AG08396 (cell line): ENCODE data around the gene ABCC1.

Experiments used
- DNase-seq: peaks from one replicate; pipeline ENCODE4 v3.0.0; 2012; ENCODE audit warnings: low spot score, mixed read lengths

Gene ABCC1

DNA sequence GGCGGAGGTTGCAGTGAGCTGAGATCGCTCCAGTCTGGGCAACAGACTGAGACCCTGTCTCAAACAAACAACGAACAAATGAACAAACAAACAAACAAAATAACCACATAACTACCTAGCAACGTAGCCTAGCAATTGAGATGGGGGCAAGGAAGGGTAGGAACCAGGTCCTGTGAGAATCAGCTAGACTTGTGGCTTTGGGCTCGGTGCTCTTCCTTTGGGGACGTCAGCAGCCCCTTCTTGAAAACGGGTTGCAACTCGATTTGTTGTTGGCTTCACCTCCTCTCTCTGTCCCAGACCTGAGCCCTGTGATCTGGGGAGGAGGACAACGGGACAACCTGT lies 72.2 kb downstream of the ABCC1 start:
- no peak for DNase-seq

DNA sequence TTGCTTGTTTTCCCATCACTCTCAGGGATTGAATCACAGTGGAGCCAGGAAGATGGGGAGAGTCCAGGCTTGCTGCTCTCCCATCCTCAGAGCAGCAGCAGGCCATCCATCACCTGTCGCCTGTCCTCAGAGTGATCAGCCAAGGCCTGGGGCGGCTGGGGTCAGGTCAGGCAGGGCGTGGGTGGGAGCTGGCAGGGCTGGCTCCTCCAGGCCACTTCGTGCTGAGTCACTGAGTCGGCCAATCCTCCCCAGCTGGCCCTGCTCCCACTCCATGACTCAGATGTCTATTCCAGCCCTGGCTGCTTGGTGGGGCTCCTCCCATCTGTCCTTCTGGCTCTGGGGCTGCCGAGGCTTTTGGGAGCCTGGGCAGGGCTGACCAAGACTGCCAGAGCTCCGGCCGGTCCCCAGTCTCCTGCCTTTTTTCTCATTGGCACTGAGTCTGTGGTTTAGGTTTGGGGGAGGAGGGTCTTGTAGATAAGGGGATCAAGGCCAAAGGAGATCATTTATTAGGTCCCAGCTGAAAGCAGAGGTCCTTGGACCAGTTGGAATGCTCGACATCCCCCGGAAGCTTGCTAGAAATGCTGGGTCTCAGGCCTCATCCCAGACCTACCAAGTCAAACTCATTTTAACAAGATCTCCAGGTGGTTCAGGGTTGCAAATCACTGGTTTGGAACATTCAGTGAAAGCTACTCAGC lies 72.7 kb downstream of the ABCC1 start:
- DNase-seq, result peak; percentile 92

DNA sequence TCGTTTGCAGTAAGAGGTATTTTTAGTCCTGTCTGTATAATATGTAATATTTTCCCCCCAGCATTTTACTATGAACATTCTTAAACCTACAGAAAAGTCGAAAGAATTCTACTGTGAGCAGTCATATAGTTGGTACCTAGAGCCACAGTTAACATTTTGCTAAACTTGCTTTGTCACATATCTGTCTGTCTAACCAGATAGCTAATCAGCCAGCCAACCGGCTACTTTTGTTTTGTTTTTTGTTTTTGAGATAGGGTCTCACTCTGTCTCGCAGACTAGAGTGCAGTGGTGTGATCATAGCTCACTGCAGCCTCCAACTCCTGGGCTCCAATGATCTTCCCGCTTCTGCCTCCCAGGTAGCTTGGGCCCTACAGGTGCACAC lies 73.3 kb downstream of the ABCC1 start:
- DNase-seq, result no peak

DNA sequence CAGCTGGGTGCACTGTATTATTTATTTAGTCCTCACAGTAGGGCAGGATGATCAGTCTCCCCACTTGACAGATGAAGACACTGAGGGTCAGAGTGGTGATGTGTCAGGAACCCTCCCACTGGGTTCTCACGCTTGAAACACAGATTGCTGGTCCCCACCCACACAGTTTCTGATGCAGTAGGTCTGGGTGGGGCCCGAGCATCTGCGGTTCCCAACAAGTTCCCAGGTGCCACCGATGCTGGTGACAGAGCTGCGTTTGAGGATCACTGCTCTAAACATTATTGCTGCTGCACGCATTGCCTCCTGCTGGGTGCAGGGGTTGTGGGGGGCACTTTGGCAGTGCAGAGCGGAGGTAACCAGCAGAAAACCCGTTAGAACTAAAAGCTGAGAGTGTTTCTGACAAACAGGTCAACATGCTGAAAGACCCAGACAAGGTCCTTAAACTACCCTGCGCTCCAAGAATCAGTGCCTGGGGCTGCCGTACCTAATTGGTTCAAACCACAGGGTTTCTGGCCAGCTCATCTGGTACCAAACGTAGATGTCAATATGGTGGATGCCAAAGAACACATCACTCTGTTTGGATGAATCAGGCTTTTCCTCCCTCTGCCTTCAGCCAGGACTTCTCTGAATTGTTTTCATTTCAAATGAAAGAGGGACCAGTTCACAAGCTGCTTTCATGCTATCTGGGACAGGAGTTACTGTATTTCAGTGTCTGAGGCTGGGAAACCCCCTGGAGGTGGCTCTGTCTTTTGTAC lies 76.0 kb downstream of the ABCC1 start:
- peak; percentile 73 for DNase-seq

DNA sequence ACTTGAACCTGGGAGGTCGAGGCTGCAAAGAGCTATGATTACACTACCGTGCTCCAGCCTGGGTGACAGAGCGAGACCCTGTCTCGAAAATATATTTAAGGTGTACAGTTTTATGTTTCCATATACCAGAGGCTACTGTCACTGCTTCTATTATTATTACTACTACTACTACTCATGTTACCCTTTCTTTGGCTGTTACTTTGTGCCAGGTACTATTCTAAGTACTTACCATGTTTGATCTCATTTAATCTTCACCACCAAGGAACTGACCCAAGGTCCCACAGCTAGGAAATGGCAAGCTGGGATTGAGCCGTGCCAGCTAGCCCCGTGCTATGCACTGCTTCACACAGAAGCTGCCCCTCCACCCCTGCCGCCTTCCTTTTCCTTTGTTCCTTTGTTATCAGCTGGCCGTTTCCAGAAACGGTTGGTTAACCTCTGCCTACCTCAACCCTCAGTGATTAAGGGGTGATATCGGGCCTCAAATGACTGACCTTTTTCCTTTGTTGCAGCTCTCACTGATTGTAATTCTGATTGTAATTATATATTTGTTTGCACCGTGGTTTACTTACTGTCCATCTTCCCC lies 78.4 kb downstream of the ABCC1 start:
- DNase-seq, result no peak

DNA sequence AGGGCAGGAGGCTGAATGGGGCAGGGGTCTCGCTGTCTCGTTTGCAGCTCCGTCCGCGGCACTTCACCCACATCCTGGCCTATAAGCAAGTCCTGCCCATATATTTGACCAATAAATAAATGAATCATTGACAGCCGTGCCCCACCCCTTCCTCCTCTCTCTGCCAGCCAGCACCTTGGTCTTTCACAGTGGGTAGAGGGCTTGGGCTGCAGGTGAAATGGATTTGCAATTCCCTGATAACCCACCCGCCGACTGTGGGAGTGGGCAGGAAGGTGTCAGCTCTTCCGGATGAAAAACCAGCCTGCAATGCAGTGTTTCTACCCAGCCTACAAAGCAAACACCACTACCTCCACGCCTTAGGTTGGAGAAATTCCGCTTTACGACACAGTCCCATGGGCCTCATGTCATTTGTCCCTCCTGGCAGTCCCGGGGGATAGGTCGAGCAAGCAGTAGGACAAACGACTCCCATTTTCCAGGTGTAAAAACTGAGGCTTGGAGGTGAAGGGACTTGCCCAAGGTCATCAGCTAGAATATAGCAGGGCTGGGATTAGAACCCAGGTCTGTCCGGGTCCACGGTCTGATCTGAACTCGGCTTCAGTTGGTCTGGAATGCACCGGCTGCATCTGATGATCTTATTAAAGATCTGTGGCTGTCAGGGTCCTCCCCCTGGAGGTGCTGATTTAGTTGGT lies 79.0 kb downstream of the ABCC1 start:
- no peak for DNase-seq

DNA sequence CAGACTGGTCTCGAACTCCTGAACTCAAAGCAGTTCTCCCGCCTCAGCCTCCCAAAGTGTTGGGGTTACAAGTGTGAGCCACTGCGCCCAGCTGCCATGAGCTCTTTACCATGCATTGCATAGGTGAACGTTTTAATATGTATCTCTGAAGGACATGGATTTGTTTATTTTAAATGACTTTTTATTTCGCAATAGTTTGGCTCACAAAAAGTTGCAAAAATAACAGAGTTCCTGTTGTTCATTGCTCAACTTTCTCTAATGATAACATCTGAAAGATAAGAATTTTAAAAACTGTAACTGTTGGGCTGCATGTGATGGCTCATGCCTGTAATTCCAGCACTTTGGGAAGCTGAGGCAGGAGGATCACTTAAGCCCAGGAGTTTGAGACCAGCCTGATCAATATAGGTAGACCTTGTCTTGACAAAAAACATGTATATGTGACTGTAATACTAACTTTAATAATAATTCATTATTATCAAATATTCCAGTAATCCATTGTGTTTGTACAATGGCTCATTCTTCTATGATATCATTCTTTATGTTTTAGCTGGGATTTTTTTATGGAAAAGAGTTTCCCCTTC lies 80.1 kb downstream of the ABCC1 start:
- DNase-seq, result no peak

DNA sequence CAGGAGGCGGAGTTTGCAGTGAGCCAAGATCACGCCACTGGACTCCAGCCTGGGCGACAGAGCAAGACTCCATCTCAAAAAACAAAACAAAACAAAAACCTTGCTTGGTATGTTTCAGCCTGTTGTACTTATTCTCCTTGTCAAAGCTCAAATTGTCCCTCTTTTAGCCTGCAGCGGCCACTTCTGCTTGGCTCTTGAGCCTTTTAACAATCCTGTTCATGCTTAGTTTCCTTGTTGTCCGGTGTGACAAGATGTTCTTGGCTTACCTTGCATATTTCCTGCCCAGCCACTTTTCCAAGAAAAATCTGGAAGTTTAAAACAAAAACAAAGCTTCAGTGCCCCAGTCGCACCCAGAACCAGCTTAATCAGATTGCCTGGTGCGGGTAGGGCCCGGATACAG lies 81.0 kb downstream of the ABCC1 start:
- DNase-seq, result no peak

DNA sequence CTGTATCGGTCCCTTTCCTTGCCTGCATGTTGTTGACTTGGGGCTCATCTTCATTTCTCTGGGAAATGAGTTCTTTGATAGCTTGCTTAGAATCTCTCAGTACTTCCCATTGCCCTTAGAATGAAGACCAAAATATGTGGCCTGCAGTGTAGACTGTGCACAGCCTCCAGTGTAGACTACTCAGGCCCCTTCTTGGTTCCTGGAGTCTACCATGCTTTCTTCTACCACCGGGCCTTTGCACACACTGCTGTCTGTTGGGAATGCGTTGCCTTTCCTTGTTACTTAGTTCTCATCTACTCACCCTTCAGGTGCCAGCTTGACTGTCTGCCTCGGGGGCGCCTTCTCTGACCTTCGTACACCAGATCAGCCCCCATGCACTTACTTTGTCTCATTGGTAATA lies 82.0 kb downstream of the ABCC1 start:
- DNase-seq, result no peak

DNA sequence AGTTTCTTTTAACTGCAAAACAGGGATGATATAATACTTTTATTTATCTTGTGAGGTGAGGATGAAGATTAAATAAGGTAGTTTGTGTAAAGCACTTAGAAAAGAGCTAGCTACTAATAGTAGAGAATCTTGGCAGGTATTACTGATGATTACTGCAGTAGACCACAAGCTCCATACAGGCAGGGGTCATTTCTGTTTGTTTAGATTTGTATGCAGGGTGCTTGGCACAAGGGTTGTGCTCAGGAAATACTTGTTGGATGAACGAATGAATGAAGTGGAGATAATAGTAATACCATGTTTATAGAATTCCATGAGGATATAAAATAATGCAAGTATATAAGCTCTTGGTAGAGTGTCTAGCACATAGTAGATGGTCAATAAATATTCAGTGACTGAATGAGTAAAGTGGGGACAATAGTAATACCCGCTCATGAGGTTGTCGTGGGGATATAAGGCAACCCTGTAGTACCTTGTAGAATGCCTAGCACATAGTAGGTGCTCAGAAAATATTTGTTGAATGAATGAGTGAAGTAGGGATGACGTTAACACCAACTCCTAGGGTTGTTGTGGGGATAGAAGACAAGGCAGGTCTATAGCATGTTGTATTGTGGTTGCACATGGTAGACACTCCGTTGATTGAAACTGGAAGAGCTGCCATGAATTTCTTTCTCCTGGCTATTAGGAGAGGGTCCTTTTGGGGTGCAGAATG lies 83.0 kb downstream of the ABCC1 start:
- no peak for DNase-seq

DNA sequence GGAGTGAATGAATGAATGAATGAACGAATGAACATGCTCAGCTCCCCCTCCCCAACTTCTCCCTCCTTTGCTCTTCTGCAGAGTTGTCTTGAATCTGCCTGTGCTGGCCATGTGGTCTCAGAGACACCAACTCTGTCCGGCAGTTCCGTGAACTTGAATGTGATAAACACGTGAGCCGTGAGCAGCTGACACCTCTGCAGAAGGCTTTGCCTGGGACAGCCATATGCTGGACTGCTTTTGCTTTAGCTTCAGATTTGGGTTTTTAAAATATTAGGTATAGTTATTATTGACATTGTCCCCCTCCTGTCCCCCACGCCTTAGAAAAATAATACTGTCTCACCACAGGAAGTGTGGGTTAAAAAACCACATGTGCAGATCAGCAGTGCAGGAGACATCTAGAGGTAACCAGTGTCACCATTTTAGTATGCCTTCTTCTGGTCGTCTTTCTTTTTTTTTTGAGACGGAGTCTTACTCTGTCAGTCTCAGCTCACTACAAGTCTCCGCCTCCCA lies 83.8 kb downstream of the ABCC1 start:
- DNase-seq, result no peak

DNA sequence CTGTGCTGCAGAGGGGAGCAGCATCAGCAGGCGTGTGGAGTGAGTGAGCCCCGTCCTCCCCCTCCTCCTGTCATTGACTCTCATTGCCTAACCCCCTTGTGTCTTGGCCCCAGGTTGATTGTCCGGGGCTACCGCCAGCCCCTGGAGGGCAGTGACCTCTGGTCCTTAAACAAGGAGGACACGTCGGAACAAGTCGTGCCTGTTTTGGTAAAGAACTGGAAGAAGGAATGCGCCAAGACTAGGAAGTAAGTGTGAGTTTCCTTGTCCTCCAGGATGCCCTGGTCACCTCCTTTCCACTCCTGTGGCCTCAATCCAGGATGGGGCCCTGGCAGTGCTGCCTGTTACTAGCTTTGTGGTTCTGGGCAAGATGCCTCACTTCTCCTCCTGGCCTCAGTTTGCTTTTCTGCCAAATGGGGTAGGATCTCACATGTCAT lies 87.0 kb downstream of the ABCC1 start:
- DNase-seq, result no peak

DNA sequence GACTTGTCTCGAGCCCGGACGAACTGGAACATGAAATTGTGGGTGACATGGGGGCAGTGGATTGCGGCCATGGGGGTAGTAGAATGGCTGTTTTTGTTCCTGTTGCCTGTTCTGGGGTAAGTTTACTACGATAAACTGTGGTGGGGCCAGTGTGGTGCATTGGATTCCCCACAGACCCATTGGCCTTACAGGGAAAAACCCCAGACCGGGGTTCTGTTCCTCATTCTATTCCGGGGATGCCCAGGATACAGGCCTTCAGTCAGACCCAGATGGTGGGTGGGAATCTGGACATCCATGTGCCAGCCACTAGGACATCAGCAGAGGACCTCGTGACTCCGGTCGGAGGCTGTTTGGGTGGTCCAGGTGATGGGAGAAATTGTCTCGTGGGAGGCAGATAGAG lies 88.1 kb downstream of the ABCC1 start:
- DNase-seq, result no peak

DNA sequence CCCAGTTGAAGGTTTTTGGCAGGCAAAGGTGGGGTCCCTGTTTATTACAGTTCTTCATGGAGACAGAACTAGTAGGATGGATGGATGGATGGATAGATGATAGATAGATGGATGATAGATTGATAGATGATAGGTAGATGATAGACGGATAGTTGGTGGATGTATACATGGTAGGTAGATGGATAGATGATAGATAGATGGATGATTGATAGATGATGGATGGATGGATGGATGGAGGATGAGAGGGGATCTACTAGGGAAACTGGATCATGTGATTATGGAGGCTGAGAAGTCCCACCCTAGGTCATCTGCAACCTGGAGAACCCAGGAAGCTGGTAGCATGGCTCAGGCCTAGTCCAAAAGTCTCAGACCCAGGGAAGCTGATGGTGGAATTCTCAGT lies 88.6 kb downstream of the ABCC1 start:
- no peak for DNase-seq

DNA sequence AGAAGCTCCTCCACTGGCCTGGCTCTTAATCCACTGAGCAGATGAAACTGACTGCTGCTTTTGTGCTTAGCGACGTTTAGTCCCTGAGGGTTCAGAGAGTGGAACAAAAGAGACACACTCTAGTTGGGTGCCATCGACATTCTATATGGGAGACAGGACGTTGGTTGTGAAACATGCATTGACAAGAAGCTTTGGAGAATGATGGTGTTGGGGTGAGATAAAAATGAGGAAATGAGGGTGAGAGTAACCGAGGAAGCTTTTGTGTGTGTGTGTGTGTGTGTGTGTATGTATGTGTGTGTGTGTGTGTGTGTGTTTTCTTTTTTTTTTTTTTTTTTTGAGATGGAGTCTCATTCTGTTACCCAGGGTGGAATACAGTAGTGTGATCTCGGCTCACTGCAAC lies 89.5 kb downstream of the ABCC1 start:
- no peak for DNase-seq

DNA sequence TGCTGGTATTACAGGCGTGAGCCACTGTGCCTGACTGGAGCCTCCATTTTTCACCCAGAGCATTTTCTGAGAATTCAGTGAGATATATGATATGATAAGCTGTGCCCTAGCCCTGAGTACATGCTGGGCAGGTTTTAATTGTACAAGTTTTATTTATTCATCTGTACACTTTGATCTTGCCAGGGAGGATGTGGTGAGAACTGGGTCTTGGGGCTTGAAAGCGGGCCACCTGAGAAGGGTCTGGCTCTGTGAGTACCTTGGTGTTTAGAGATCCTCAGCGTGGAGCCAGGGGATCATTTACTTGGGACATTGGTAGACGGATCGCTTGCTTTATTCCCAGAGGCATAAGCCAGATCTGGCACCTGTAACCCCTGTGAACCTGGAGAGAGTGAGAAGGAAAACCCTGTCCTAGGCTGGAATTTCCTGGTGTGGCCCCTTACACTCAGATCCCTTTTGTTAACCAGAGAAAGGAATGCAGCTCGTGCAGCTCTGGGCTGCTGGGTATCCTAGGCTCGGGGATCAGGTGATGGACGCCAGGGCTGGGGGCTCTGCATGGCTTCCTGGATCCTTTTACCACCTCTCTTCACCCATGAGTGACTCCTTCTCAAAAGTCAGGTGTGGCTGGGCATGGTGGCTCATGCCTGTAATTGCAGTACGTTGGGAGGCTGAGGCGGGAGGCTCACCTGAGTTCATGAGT lies 91.9 kb downstream of the ABCC1 start:
- no peak for DNase-seq

DNA sequence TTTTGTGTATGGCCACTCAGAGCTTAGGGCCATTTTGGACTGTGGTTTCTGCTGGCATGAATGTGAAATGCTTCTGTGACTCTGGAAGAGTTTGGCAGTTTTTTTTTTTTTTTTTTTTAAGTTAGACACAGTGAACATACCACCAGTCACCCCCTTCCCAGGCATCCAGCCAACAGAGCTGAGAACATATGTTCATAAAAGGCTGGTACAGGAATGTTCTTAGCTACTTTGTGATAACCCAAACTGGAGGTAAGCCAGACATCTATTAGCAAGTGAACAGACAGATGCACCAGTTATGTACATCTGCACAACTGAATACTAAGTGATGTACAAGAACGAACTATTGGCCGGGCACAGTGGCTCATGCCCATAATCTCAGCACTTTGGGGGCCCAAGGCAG lies 92.7 kb downstream of the ABCC1 start:
- peak; percentile 36 for DNase-seq

DNA sequence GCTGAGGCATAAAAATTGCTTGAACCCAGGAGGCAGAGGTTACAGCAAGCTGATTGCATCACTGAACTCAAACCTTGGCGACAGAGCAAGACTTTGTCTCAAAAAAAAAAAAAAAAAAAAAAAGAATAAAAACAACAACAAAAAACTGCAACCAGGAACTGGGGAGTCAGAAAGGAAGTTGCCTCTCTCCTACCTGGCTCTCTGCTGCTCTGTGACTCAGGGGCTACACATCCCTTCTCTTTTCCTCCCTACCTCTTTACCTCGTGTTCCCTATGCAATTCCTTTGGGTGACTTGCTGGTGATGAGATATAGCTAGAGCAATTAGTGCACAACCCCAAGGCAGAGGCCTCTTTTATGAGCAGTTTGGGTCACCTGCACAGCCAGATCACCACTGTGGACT lies 95.9 kb downstream of the ABCC1 start:
- no peak for DNase-seq

DNA sequence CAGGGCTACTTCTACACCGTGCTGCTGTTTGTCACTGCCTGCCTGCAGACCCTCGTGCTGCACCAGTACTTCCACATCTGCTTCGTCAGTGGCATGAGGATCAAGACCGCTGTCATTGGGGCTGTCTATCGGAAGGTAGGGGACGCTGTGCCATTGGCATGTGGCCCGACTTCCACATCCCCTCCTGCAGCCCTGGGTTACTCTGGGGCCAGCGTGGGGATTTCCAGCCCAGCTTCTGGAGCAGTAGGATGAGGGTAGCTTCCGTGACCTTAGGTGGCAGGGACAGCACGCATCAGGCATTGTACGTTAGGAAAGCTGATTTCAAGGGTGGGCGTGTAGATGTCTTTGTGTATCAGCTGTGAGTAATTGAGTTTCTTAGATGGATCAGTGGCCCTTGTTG lies 96.5 kb downstream of the ABCC1 start:
- no peak for DNase-seq

DNA sequence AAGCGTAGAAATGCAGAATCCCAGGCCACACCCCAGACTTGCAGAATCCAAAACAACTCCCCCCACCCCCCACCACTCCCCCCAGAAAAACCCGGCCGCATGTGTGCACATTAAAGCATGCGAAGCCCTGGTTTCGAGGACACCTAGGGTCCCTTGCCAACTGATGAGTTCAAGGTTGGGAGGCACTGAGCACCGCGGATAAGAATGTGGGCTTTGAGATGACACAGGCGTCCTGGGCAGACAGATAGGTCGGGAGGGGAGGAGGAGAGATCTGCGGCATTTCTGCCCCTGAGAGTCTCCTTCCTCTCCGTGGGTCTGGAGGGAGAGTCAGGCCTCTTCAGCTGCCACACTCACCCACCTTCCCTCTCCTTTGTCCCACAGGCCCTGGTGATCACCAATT lies 98.3 kb downstream of the ABCC1 start:
- no peak for DNase-seq

DNA sequence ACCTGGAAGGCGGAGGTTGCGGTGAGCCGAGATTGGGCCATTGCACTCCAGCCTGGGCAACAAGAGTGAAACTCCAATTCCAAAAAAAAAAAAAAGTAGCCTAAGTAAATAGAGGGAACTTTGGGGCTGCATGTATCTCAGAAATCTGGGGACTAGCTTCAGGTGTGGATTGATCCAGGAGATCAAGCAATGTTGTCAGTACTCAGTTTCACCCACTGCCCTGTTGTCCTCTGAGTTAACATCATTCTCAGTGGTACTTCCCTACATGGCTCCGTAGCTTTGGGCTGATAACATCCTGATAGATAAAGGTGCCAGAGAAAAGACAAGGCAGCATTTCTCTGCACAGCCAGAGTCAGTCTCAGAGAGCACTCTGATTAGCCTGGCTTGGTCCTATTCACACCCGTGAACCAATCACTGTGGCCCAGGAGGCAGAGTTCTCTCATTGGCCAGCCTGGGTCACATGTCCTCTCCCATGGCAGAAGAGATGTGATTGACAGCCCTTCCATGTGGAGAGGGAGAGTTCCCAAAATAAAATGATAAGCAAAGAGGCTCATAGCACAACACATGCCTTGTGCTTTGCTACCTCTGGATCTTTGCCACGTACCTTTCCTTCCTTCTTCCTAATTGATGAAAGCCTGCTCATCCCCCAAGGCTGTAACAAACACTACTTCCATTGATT lies 99.6 kb downstream of the ABCC1 start:
- DNase-seq, result no peak
